DOHH2 (cell line): ENCODE measurements around the gene CTTN.

Experiments
- H3F3A ChIP-seq: fragments of 200-600 bp; sonication (generic), shearing (Covaris generic); 2 replicates; pipeline ENCODE4 v1.6.0; 2016; ENCODE audit warnings: antibody characterized with exemption, mild to moderate bottlenecking; ENCODE audit not compliant: control insufficient read depth, insufficient read depth
- H3K27ac ChIP-seq: fragments of 200-600 bp; sonication (generic); 2 replicates; pipeline ENCODE4 v1.5.1; 2014; ENCODE audit warnings: low read depth, mild to moderate bottlenecking, low read length, moderate library complexity
- H3K27me3 ChIP-seq: fragments of 200-600 bp; sonication (generic); 2 replicates; pipeline ENCODE4 v1.6.1; 2014; ENCODE audit warnings: mild to moderate bottlenecking, low read length, mixed read lengths; ENCODE audit not compliant: control insufficient read depth
- H3K36me3 ChIP-seq: fragments of 200-600 bp; sonication (generic); 2 replicates; pipeline ENCODE4 v1.6.1; 2014; ENCODE audit warnings: mild to moderate bottlenecking, low read length, moderate library complexity, mixed read lengths; ENCODE audit not compliant: control insufficient read depth
- H3K4me1 ChIP-seq: fragments of 200-600 bp; sonication (generic); 2 replicates; pipeline ENCODE4 v1.6.1; 2014; ENCODE audit warnings: mild to moderate bottlenecking, low read length, mixed read lengths; ENCODE audit not compliant: control insufficient read depth
- H3K4me2 ChIP-seq: fragments of 200-600 bp; sonication (generic); 2 replicates; pipeline ENCODE4 v1.6.0; 2014; ENCODE audit warnings: mild to moderate bottlenecking, low read length, moderate library complexity
- H3K4me3 ChIP-seq: fragments of 200-600 bp; sonication (generic); 2 replicates; pipeline ENCODE4 v1.5.1; 2014; ENCODE audit warnings: mild to moderate bottlenecking, low read length, mixed read lengths
- H3K79me2 ChIP-seq: fragments of 200-600 bp; sonication (generic); 2 replicates; pipeline ENCODE4 v1.6.1; 2014; ENCODE audit warnings: mild to moderate bottlenecking, low read length, mixed read lengths; ENCODE audit not compliant: control insufficient read depth
- H3K9me2 ChIP-seq: fragments of 200-600 bp; sonication (generic); replicated peaks from 2 replicates; pipeline ENCODE4 v1.6.1; 2014; ENCODE audit warnings: mild to moderate bottlenecking, low read length, mixed read lengths; ENCODE audit not compliant: control insufficient read depth
- H3K9me3 ChIP-seq: fragments of 200-600 bp; sonication (generic); 2 replicates; pipeline ENCODE4 v1.6.1; 2014; ENCODE audit warnings: antibody characterized with exemption, low read length, mixed read lengths; ENCODE audit not compliant: control insufficient read depth, insufficient read depth
- H4K20me1 ChIP-seq: fragments of 200-600 bp; sonication (generic); 2 replicates; pipeline ENCODE4 v1.6.0; 2014; ENCODE audit warnings: low read depth, mild to moderate bottlenecking, antibody characterized with exemption, low read length, moderate library complexity; ENCODE audit not compliant: control insufficient read depth, insufficient read depth
- EZH2phosphoT487 ChIP-seq: fragments of 200-600 bp; sonication (generic); IDR thresholded peaks from 2 replicates; pipeline ENCODE4 v1.6.1; 2017; ENCODE audit warnings: borderline replicate concordance, mild to moderate bottlenecking, antibody characterized with exemption, low read length, moderate library complexity, mixed read lengths
- TF ChIP-seq, protein P1 (sequence below): fragments of 200-600 bp; sonication (generic); IDR thresholded peaks from one replicate; pipeline ENCODE4 v1.5.1; 2014; ENCODE audit warnings: antibody characterized with exemption, mild to moderate bottlenecking, low read depth, low read length; ENCODE audit not compliant: poor library complexity, severe bottlenecking

The CTTN gene

DNA sequence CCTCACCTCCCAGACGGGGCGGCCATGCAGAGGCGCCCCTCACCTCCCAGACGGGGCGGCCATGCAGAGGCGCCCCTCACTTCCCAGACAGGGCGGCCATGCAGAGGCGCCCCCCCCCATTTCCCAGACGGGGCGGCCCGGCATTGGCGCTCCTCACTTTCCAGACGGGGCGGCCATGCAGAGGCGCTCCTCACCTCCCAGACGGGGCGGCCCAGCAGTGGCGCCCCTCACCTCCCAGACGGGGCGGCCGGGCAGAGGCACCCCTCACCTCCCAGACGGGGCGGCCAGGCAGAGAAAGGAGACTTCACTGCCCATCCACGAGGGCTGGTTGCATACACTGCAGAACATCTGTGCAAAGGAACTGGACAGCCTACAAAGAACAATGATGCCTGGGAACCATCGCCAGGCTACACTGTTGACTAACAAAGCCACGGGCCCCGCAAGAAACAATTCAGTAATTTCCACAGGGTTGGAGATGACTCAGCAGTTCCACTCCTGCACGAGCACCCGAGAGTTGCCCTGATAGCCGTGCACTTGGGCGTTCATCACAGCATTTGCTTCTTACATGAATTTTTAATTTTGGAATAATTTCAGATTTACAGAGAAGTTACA, 58.7 kb downstream of the CTTN start:
- Histone ChIP-seq H3K36me3 (no peaks in the 10 kb centered on the region), H3K79me2 (no peaks in the 10 kb centered on the region), H3K9me3 (no peaks in the 10 kb centered on the region), H4K20me1 (no peaks in the 10 kb centered on the region), H3K9me2 (no peaks in the 10 kb centered on the region), H3K27ac (no peak overlapping the region), H3K4me3 (no peak overlapping the region), H3K4me2 (no peak overlapping the region), H3K4me1 (no peaks in the 10 kb centered on the region), H3K27me3 (no peaks in the 10 kb centered on the region), H3F3A (no peaks in the 10 kb centered on the region)
- TF ChIP-seq, protein P1, sequence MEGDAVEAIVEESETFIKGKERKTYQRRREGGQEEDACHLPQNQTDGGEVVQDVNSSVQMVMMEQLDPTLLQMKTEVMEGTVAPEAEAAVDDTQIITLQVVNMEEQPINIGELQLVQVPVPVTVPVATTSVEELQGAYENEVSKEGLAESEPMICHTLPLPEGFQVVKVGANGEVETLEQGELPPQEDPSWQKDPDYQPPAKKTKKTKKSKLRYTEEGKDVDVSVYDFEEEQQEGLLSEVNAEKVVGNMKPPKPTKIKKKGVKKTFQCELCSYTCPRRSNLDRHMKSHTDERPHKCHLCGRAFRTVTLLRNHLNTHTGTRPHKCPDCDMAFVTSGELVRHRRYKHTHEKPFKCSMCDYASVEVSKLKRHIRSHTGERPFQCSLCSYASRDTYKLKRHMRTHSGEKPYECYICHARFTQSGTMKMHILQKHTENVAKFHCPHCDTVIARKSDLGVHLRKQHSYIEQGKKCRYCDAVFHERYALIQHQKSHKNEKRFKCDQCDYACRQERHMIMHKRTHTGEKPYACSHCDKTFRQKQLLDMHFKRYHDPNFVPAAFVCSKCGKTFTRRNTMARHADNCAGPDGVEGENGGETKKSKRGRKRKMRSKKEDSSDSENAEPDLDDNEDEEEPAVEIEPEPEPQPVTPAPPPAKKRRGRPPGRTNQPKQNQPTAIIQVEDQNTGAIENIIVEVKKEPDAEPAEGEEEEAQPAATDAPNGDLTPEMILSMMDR = no peak
- TF ChIP-seq EZH2phosphoT487 = no peak

DNA sequence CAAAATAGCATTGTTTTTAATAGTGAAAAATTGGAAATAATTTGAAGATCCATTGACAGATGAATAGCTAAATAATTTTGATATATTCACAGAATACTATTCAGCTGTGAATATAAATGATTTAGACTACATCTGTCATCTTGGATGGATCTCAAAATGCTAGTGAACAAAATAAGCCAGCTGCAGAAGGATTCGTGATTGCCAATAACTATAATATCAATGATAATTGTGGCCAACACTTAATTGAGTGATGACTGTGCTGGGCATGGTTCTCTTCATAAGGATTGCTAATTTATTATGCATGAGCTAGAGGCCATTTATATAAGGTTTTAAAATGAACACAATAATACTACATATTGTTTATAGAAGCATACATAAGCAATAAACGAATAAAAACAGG, 60.4 kb downstream of the CTTN start:
- no peaks in the 10 kb centered on the region for H3K9me2 ChIP-seq
- H4K20me1 ChIP-seq = no peaks in the 10 kb centered on the region
- H3K4me3 ChIP-seq = no peak overlapping the region
- no peaks in the 10 kb centered on the region for H3F3A ChIP-seq
- H3K4me2 ChIP-seq = no peak overlapping the region
- no peaks in the 10 kb centered on the region for H3K4me1 ChIP-seq
- TF ChIP-seq, protein P1 = no peak
- TF ChIP-seq EZH2phosphoT487 = no peak
- H3K27me3 ChIP-seq = no peaks in the 10 kb centered on the region
- no peaks in the 10 kb centered on the region for H3K9me3 ChIP-seq
- H3K79me2 ChIP-seq = no peaks in the 10 kb centered on the region
- H3K27ac ChIP-seq = no peak overlapping the region
- H3K36me3 ChIP-seq = no peaks in the 10 kb centered on the region

DNA sequence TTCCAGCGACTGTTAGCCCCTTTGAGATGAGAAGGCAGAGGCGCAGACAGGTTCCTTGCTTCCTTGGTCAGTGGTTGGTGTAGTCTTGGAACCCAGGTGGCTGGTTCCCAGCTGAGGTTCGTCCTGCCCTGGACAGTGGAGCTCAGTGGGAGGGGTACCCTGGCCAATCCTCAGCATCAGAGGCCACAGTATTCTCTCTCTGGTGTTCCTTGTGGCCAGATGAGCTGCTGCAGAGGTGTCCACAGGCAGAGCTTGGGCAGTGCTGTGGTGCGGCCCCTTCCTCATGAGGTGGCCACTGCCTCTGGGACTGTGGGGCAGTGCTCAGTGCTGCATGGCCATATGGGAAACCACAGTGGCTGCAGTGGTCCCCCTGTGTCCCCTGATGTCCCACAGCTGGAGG, 61.8 kb downstream of the CTTN start:
- H3K4me2 ChIP-seq = no peak overlapping the region

More for the DNA sequence above, 61.8 kb downstream of the CTTN start:
- H3K9me2 ChIP-seq = no peaks in the 10 kb centered on the region
- H3F3A ChIP-seq = no peaks in the 10 kb centered on the region
- no peaks in the 10 kb centered on the region for H3K9me3 ChIP-seq
- H3K36me3 ChIP-seq = no peaks in the 10 kb centered on the region
- TF ChIP-seq, protein P1 = no peak
- TF ChIP-seq EZH2phosphoT487 = no peak
- no peaks in the 10 kb centered on the region for H3K79me2 ChIP-seq
- no peaks in the 10 kb centered on the region for H3K27me3 ChIP-seq
- no peaks in the 10 kb centered on the region for H3K4me1 ChIP-seq
- no peaks in the 10 kb centered on the region for H4K20me1 ChIP-seq
- H3K27ac ChIP-seq = no peak overlapping the region
- no peak overlapping the region for H3K4me3 ChIP-seq
